Heart left ventricle (tissue), 16 donors: Measurements from ENCODE around the gene KICS2. TPM values are rescaled to one million over a fixed set of nuclear protein-coding genes. Genes with fewer than 3 reads are reported as not detected.

ENCODE experiments used
- ATAC-seq, 4 donors: fragments of 200-7000 bp; cut with Tn5 transposase; one replicate each; pipeline ENCODE4 v1.9.1; 2020 to 2022; ENCODE audit warnings: moderate library complexity in 4 of 4, mild to moderate bottlenecking in 3 of 4, moderate number of reproducible peaks in 1 of 4
- DNase-seq, 5 donors: peaks; one replicate each; pipeline ENCODE4 v3.0.0-alpha.2; 2020
- H3K27ac ChIP-seq, 12 donors: fragments of 200-600 bp; sonication (generic) in 4 of 12; one replicate each; pipeline versions ENCODE4 v1.5.0 to v1.8.0; 2016 to 2022; ENCODE audit warnings: mild to moderate bottlenecking in 2 of 12
- H3K27me3 ChIP-seq, 9 donors: fragments of 200-600 bp; sonication (generic) in 2 of 9; one replicate each; pipeline versions ENCODE4 v1.5.1 to v1.8.0; 2016 to 2022; ENCODE audit warnings: mild to moderate bottlenecking in 3 of 9
- H3K36me3 ChIP-seq, 9 donors: fragments of 200-600 bp; sonication (generic) in 2 of 9; one replicate each; pipeline versions ENCODE4 v1.5.0 to v1.8.0; 2018 to 2022; ENCODE audit warnings: mild to moderate bottlenecking in 2 of 9
- H3K4me1 ChIP-seq, 12 donors: fragments of 200-600 bp; sonication (generic) in 4 of 12; one replicate each; pipeline versions ENCODE4 v1.5.0 to v1.8.0; 2016 to 2022; ENCODE audit warnings: mild to moderate bottlenecking in 3 of 12
- H3K4me3 ChIP-seq, 12 donors: fragments of 200-600 bp; sonication (generic) in 4 of 12; one replicate each; pipeline versions ENCODE4 v1.5.0 to v1.8.0; 2017 to 2022; ENCODE audit warnings: mild to moderate bottlenecking in 9 of 12, moderate library complexity in 4 of 12
- H3K9me3 ChIP-seq, 12 donors: fragments of 200-600 bp; sonication (generic) in 4 of 12; one replicate each; pipeline versions ENCODE4 v1.5.0 to v1.8.0; 2016 to 2022; ENCODE audit warnings: mild to moderate bottlenecking in 1 of 12
- CTCF ChIP-seq, 12 donors: fragments of 200-600 bp; sonication (generic) in 4 of 12; IDR thresholded peaks; one replicate each; pipeline versions ENCODE4 v1.5.0 to v1.8.0; 2018 to 2022; ENCODE audit warnings: antibody characterized with exemption in 12 of 12, mild to moderate bottlenecking in 5 of 12
- POLR2A ChIP-seq, 2 donors: fragments of 450-650 bp; IDR thresholded peaks; one replicate each; pipeline ENCODE4 v1.6.1; 2017; ENCODE audit warnings: antibody characterized with exemption in 2 of 2, mild to moderate bottlenecking in 2 of 2, moderate library complexity in 2 of 2
- WGBS, 4 donors: extraction: QIAGEN DNeasy Blood & Tissue Kit in 2 of 4; methylation state at CpG; one replicate each; pipeline versions ENCODE4 v1.1.5 to v1.1.7; 2013 to 2018; 5-methylcytosine and 5-hydroxymethylcytosine counted together
- intact Hi-C, 10 donors: fragments of 100-400 bp; cut with DNase I; formaldehyde crosslinking; loops; one replicate each; pipeline versions ENCODE4 v1.11.1 to v1.14.2; 2022
- polyA plus RNA-seq, 2 donors: library from polyadenylated mRNA; stranded (reverse); fragments of 200-250 nt; gene quantifications; one replicate each; pipeline ENCODE4 v1.2.3, GENCODE V29; 2013
- total RNA-seq, 9 donors: library from RNA; depleted of rRNA in 2 of 9; stranded (reverse); fragments of >200 nt in 2 of 9; fragmentation: NEBNext Ultra II Directional in 3 of 9; extraction: Animal tissue kit (Norgen Biotek cat#: 25700) in 3 of 9; gene quantifications; one replicate each; pipeline versions ENCODE4 v1.1.0 to v1.2.4, GENCODE V29; 2016 to 2023
- donor health status: ischemic (EF 13 %, LVEDD 7.1; RV severe dilation, severe dysfunction).
- donor health status: healthy with polysubstance abuse.
- donor health status: DM: no; HTN: yes; CAD: no.
- donor health status: DM: no; HTN: no; CAD: no.
- donor health status: ischemic (EF 25% LVEDD 6.9; RV normal size, moderate dysfunction).
- donor health status: ischemic (EF 25% LVEDD 5.7; RV mildly dilated, moderate dysfunction).
- donor health status: healthy.
- donor health status: DM: yes; HTN: yes; CAD: no.
- donor health status: ischemic (EF 35%, LVEDD 5.7; RV mildly dilated, moderate dysfunction).
- donor health status: nonischemic (EF 11% LVEDD 7.7; RV severe dilation, severe dysfunction).
- donor health status: DM: yes; HTN: yes; CAD: no.
- donor health status: PGD.
- donor health status: ischemic (EF 29% LVEDD 5.4; RV normal size, mild dysfunction).
- donor health status: nonischemic (EF 23%, LVEDD 6.1; RV moderate dilation, normal function).

Gene KICS2
- total and polyA plus RNA-seq, 11 donors: 1.8 to 6.7 (median 5.0) TPM

GRCh38 chr12:64240781-64241180 lies 18.7 kb upstream of the KICS2 start:
- no peak overlapping the region for H3K4me3 ChIP-seq
- WGBS, 4 donors: 65 to 79% (median 68%) methylated on average over 3 of the region's 3 CpGs
- no peaks in the 10 kb centered on the region for H3K36me3 ChIP-seq
- DNase-seq (no peak), ATAC-seq (no peak)
- H3K4me1 ChIP-seq: peaks cover 0 to 10% (median 0%) of the 10 kb centered on the region in 12 donors
- H3K27ac ChIP-seq: no peak overlapping the region
- TF ChIP-seq POLR2A (IDR thresholded peaks at IDR 0.05) (no peak), CTCF (IDR thresholded peaks at IDR 0.05) (no peak)
- H3K27me3 ChIP-seq: no peaks in the 10 kb centered on the region
- no peaks in the 10 kb centered on the region for H3K9me3 ChIP-seq
- intact Hi-C loops: loop anchor here in 1 of 10 donors (10.0 kb wide), 1 partner anchor 56 kb away; no protein-coding TSS in a partner anchor

GRCh38 chr12:64237382-64237781 lies 15.3 kb upstream of the KICS2 start:
- ATAC-seq (no peak), DNase-seq (no peak)
- no peak for TF ChIP-seq POLR2A (IDR thresholded peaks at IDR 0.05)
- no peak for TF ChIP-seq CTCF (IDR thresholded peaks at IDR 0.05)
- Histone ChIP-seq H3K4me1 (peaks cover 0 to 10% (median 0%) of the 10 kb centered on the region in 12 donors), H3K27ac (no peak overlapping the region), H3K4me3 (no peak overlapping the region), H3K27me3 (no peaks in the 10 kb centered on the region), H3K9me3 (no peaks in the 10 kb centered on the region), H3K36me3 (no peaks in the 10 kb centered on the region)
- intact Hi-C loops: no loop called here

GRCh38 chr12:64236549-64236948 lies 14.5 kb upstream of the KICS2 start:
- ATAC-seq (no peak), DNase-seq (no peak)
- intact Hi-C loops: no loop called here
- Histone ChIP-seq H3K4me3 (no peak overlapping the region), H3K36me3 (no peaks in the 10 kb centered on the region), H3K27ac (no peak overlapping the region), H3K4me1 (peaks cover 0 to 10% (median 0%) of the 10 kb centered on the region in 12 donors), H3K9me3 (no peaks in the 10 kb centered on the region), H3K27me3 (no peaks in the 10 kb centered on the region)
- TF ChIP-seq CTCF (IDR thresholded peaks at IDR 0.05) (no peak), POLR2A (IDR thresholded peaks at IDR 0.05) (no peak)

- no peaks in the 10 kb centered on the region for H3K9me3 ChIP-seq
- no peak overlapping the region for H3K4me3 ChIP-seq
- H3K36me3 ChIP-seq: no peaks in the 10 kb centered on the region
- no peak for DNase-seq
- H3K27ac ChIP-seq: no peak overlapping the region
- 46 to 78% (median 66%) methylated on average over 1 of the region's 1 CpG for WGBS, 4 donors
- intact Hi-C loops: no loop called here
- no peak for TF ChIP-seq POLR2A (IDR thresholded peaks at IDR 0.05)
- no peak for TF ChIP-seq CTCF (IDR thresholded peaks at IDR 0.05)
- ATAC-seq: no peak
- H3K27me3 ChIP-seq: no peaks in the 10 kb centered on the region
- peaks cover 0 to 9% (median 0%) of the 10 kb centered on the region in 12 donors for H3K4me1 ChIP-seq
These were observed 10.1 kb upstream of the KICS2 start for GRCh38 chr12:64232196-64232595.
